ENCODE results near the gene TNF.

TNF gene

DNA sequence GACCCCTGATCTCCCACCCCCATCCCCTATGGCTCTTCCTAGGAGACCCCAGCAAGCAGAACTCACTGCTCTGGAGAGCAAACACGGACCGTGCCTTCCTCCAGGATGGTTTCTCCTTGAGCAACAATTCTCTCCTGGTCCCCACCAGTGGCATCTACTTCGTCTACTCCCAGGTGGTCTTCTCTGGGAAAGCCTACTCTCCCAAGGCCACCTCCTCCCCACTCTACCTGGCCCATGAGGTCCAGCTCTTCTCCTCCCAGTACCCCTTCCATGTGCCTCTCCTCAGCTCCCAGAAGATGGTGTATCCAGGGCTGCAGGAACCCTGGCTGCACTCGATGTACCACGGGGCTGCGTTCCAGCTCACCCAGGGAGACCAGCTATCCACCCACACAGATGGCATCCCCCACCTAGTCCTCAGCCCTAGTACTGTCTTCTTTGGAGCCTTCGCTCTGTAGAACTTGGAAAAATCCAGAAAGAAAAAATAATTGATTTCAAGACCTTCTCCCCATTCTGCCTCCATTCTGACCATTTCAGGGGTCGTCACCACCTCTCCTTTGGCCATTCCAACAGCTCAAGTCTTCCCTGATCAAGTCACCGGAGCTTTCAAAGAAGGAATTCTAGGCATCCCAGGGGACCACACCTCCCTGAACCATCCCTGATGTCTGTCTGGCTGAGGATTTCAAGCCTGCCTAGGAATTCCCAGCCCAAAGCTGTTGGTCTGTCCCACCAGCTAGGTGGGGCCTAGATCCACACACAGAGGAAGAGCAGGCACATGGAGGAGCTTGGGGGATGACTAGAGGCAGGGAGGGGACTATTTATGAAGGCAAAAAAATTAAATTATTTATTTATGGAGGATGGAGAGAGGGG lies 1.9 kb upstream of the TNF start:
- ChIA-PET POLR2A (interaction anchor here (0.9 to 3.2 kb wide), 3 partner anchors 10 to 32 kb away, joined by 3 to 13 read pairs (median 3); partner anchors contain the start of gene DDX39B), CTCF (interaction anchor here (0.8 to 13.5 kb wide), 3 partner anchors 10 to 23 kb away, joined by 3 to 149 read pairs (median 4); partner anchors contain the start of gene NCR3)
- DNase-seq (ENCODE audit: extremely low spot score) = no peak
- no peak for TF ChIP-seq FOXM1 (IDR thresholded peaks at IDR 0.05; ENCODE audit: borderline replicate concordance)
- TF ChIP-seq, protein P1, sequence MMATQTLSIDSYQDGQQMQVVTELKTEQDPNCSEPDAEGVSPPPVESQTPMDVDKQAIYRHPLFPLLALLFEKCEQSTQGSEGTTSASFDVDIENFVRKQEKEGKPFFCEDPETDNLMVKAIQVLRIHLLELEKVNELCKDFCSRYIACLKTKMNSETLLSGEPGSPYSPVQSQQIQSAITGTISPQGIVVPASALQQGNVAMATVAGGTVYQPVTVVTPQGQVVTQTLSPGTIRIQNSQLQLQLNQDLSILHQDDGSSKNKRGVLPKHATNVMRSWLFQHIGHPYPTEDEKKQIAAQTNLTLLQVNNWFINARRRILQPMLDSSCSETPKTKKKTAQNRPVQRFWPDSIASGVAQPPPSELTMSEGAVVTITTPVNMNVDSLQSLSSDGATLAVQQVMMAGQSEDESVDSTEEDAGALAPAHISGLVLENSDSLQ (IDR thresholded peaks at IDR 0.05) = no peak
- no peak for TF ChIP-seq SUZ12 (IDR thresholded peaks at IDR 0.05)
- TF ChIP-seq ARNT (IDR thresholded peaks at IDR 0.05) = no peak
- no peak for TF ChIP-seq NFRKB (IDR thresholded peaks at IDR 0.05)
- no peak for TF ChIP-seq CTBP1 (IDR thresholded peaks at IDR 0.05; ENCODE audit: borderline replicate concordance)
- TF ChIP-seq L3MBTL2 (conservative IDR thresholded peaks at IDR 0.05) = no peak
- TF ChIP-seq BHLHE40 (IDR thresholded peaks at IDR 0.05; ENCODE audit: borderline replicate concordance) = no peak
- no peak for TF ChIP-seq ELF4 (IDR thresholded peaks at IDR 0.05)

DNA sequence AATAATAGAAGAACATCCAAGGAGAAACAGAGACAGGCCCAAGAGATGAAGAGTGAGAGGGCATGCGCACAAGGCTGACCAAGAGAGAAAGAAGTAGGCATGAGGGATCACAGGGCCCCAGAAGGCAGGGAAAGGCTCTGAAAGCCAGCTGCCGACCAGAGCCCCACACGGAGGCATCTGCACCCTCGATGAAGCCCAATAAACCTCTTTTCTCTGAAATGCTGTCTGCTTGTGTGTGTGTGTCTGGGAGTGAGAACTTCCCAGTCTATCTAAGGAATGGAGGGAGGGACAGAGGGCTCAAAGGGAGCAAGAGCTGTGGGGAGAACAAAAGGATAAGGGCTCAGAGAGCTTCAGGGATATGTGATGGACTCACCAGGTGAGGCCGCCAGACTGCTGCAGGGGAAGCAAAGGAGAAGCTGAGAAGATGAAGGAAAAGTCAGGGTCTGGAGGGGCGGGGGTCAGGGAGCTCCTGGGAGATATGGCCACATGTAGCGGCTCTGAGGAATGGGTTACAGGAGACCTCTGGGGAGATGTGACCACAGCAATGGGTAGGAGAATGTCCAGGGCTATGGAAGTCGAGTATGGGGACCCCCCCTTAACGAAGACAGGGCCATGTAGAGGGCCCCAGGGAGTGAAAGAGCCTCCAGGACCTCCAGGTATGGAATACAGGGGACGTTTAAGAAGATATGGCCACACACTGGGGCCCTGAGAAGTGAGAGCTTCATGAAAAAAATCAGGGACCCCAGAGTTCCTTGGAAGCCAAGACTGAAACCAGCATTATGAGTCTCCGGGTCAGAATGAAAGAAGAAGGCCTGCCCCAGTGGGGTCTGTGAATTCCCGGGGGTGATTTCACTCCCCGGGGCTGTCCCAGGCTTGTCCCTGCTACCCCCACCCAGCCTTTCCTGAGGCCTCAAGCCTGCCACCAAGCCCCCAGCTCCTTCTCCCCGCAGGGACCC lies 981 bp upstream of the TNF start:
- POLR2A ChIA-PET = interaction anchor here (0.8 to 3.2 kb wide), 4 partner anchors 9 to 33 kb away, joined by 3 to 13 read pairs (median 3); partner anchors contain the start of gene DDX39B

DNA sequence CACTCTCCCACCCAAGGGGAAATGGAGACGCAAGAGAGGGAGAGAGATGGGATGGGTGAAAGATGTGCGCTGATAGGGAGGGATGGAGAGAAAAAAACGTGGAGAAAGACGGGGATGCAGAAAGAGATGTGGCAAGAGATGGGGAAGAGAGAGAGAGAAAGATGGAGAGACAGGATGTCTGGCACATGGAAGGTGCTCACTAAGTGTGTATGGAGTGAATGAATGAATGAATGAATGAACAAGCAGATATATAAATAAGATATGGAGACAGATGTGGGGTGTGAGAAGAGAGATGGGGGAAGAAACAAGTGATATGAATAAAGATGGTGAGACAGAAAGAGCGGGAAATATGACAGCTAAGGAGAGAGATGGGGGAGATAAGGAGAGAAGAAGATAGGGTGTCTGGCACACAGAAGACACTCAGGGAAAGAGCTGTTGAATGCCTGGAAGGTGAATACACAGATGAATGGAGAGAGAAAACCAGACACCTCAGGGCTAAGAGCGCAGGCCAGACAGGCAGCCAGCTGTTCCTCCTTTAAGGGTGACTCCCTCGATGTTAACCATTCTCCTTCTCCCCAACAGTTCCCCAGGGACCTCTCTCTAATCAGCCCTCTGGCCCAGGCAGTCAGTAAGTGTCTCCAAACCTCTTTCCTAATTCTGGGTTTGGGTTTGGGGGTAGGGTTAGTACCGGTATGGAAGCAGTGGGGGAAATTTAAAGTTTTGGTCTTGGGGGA lies 754 bp downstream of the TNF start:
- no peak for DNase-seq (ENCODE audit: extremely low spot score)
- POLR2A ChIA-PET = interaction anchor here (0.6 to 3.2 kb wide), 4 partner anchors 9 to 34 kb away, joined by 3 to 13 read pairs (median 3); partner anchors contain the start of genes DDX39B and NFKBIL1
- CTCF ChIA-PET = interaction anchor here (0.6 to 13.5 kb wide), 4 partner anchors 11 to 1165 kb away, joined by 3 to 149 read pairs (median 7); partner anchors contain the start of genes LST1 and NCR3
- TF ChIP-seq HDGF (IDR thresholded peaks at IDR 0.05; ENCODE audit: borderline replicate concordance) = no peak
- TF ChIP-seq BHLHE40 (IDR thresholded peaks at IDR 0.05; ENCODE audit: borderline replicate concordance) = no peak
- TF ChIP-seq LEF1 (IDR thresholded peaks at IDR 0.05; ENCODE audit: borderline replicate concordance) = no peak
- TF ChIP-seq SUZ12 (IDR thresholded peaks at IDR 0.05) = no peak
- TF ChIP-seq FOXM1 (IDR thresholded peaks at IDR 0.05; ENCODE audit: borderline replicate concordance) = no peak

More for the DNA sequence above, 981 bp upstream of the TNF start:
- no peak for TF ChIP-seq ARNT (IDR thresholded peaks at IDR 0.05)
- TF ChIP-seq NFRKB (IDR thresholded peaks at IDR 0.05) = no peak
- no peak for TF ChIP-seq SP1 (IDR thresholded peaks at IDR 0.05)
- CTCF ChIA-PET = interaction anchor here (0.8 to 13.5 kb wide), 4 partner anchors 9 to 23 kb away, joined by 3 to 149 read pairs (median 6); partner anchors contain the start of genes LST1 and NCR3
- no peak for DNase-seq (ENCODE audit: extremely low spot score)

DNA sequence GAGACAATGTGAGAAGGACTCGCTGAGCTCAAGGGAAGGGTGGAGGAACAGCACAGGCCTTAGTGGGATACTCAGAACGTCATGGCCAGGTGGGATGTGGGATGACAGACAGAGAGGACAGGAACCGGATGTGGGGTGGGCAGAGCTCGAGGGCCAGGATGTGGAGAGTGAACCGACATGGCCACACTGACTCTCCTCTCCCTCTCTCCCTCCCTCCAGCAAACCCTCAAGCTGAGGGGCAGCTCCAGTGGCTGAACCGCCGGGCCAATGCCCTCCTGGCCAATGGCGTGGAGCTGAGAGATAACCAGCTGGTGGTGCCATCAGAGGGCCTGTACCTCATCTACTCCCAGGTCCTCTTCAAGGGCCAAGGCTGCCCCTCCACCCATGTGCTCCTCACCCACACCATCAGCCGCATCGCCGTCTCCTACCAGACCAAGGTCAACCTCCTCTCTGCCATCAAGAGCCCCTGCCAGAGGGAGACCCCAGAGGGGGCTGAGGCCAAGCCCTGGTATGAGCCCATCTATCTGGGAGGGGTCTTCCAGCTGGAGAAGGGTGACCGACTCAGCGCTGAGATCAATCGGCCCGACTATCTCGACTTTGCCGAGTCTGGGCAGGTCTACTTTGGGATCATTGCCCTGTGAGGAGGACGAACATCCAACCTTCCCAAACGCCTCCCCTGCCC lies 1.7 kb downstream of the TNF start:
- no peak for DNase-seq (ENCODE audit: extremely low spot score)
- no peak for TF ChIP-seq FOXK2 (IDR thresholded peaks at IDR 0.05)
- TF ChIP-seq L3MBTL2 (conservative IDR thresholded peaks at IDR 0.05) = no peak
- TF ChIP-seq CTBP1 (IDR thresholded peaks at IDR 0.05; ENCODE audit: borderline replicate concordance) = no peak
- TF ChIP-seq FOXA1 (IDR thresholded peaks at IDR 0.05) = no peak
- no peak for TF ChIP-seq SP1 (IDR thresholded peaks at IDR 0.05)
- no peak for TF ChIP-seq BHLHE40 (IDR thresholded peaks at IDR 0.05; ENCODE audit: borderline replicate concordance)
- no peak for TF ChIP-seq TARDBP (IDR thresholded peaks at IDR 0.05)
- TF ChIP-seq HDGF (IDR thresholded peaks at IDR 0.05; ENCODE audit: borderline replicate concordance) = no peak
- TF ChIP-seq NFRKB (IDR thresholded peaks at IDR 0.05) = no peak
- ChIA-PET POLR2A (interaction anchor here (0.6 to 1.0 kb wide), 2 partner anchors 8 to 30 kb away, joined by 3 read pairs; partner anchors contain the start of gene NFKBIL1), CTCF (interaction anchor here (0.5 to 13.5 kb wide), 5 partner anchors 9 to 1166 kb away, joined by 3 to 149 read pairs (median 4); partner anchors contain the start of genes LST1 and NCR3)

DNA sequence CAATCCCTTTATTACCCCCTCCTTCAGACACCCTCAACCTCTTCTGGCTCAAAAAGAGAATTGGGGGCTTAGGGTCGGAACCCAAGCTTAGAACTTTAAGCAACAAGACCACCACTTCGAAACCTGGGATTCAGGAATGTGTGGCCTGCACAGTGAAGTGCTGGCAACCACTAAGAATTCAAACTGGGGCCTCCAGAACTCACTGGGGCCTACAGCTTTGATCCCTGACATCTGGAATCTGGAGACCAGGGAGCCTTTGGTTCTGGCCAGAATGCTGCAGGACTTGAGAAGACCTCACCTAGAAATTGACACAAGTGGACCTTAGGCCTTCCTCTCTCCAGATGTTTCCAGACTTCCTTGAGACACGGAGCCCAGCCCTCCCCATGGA lies 2.2 kb downstream of the TNF start:
- TF ChIP-seq ZNF384 (IDR thresholded peaks at IDR 0.05) (no peak), SP1 (IDR thresholded peaks at IDR 0.05) (no peak), BHLHE40 (IDR thresholded peaks at IDR 0.05; ENCODE audit: borderline replicate concordance) (no peak), ELF4 (IDR thresholded peaks at IDR 0.05) (no peak), TARDBP (IDR thresholded peaks at IDR 0.05) (no peak), CTBP1 (IDR thresholded peaks at IDR 0.05; ENCODE audit: borderline replicate concordance) (no peak), SUZ12 (IDR thresholded peaks at IDR 0.05) (no peak), ARNT (IDR thresholded peaks at IDR 0.05) (no peak), FOXM1 (IDR thresholded peaks at IDR 0.05; ENCODE audit: borderline replicate concordance) (no peak), L3MBTL2 (conservative IDR thresholded peaks at IDR 0.05) (no peak)
- TF ChIP-seq, protein P1 (IDR thresholded peaks at IDR 0.05) = no peak
- CTCF ChIA-PET = interaction anchor here (1.3 to 13.5 kb wide), 2 partner anchors 9 to 19 kb away, joined by 4 to 149 read pairs; partner anchors contain the start of genes LST1 and NCR3
- DNase-seq (ENCODE audit: extremely low spot score) = no peak
- POLR2A ChIA-PET = interaction anchor here (0.8 to 1.3 kb wide), 3 partner anchors 11 to 30 kb away, joined by 3 read pairs; partner anchors contain the start of gene NFKBIL1
